Urinary bladder (tissue), 4 donors: ENCODE results near the gene VSIG10L. TPM values are rescaled to one million over a fixed set of nuclear protein-coding genes. Genes with fewer than 3 reads are reported as not detected.

ENCODE experiments used
- DNase-seq: peaks from one replicate; pipeline ENCODE4 v3.0.0-alpha.2; 2015; ENCODE audit errors: extremely low spot score
- H3K27ac ChIP-seq: one replicate; pipeline ENCODE4 v1.5.1; 2013; ENCODE audit warnings: low read depth, mild to moderate bottlenecking, moderate library complexity
- H3K36me3 ChIP-seq: one replicate; pipeline ENCODE4 v1.6.1; 2013; ENCODE audit warnings: mild to moderate bottlenecking, moderate library complexity; ENCODE audit not compliant: insufficient read depth
- H3K4me1 ChIP-seq: one replicate; pipeline ENCODE4 v1.6.1; 2013; ENCODE audit warnings: mild to moderate bottlenecking, moderate library complexity; ENCODE audit not compliant: insufficient read depth
- H3K4me3 ChIP-seq: one replicate; pipeline ENCODE4 v1.5.1; 2013; ENCODE audit warnings: low read depth, low read length
- WGBS: extraction: QIAGEN DNeasy Blood & Tissue Kit; methylation state at CpG from one replicate; pipeline ENCODE4 v1.1.7; 2013; 5-methylcytosine and 5-hydroxymethylcytosine counted together
- polyA plus RNA-seq: library from polyadenylated mRNA; stranded (reverse); fragments of 200-250 nt; gene quantifications from one replicate; pipeline ENCODE4 v1.2.3, GENCODE V29; 2013
- total RNA-seq: library from RNA; depleted of rRNA; stranded (reverse); fragments of >200 nt; gene quantifications from one replicate; pipeline ENCODE4 v1.2.3, GENCODE V29; 2014
- donor health status: healthy with polysubstance abuse.
- donor health status: healthy.

Gene VSIG10L
- 0.74 TPM for total RNA-seq
- 3.7 TPM for polyA plus RNA-seq

GRCh38 chr19:51341976-51342580, at the start of gene VSIG10L:
VSIG10L (minus strand) TSS chr19:51342139; CDS start chr19:51342124, 15 bp downstream.
- DNase-seq: no peak
- WGBS: 40% methylated on average over 3 of the region's 3 CpGs
- H3K4me1 ChIP-seq: no peaks in the 10 kb centered on the region
- no peak within 1 kb of the TSS for H3K4me3 ChIP-seq
- H3K27ac ChIP-seq: no peak within 1 kb of the TSS
- H3K36me3 ChIP-seq: peaks cover 3% of the 10 kb centered on the region

- Histone ChIP-seq H3K4me1 (no peaks in the 10 kb centered on the region), H3K36me3 (no peaks in the 10 kb centered on the region), H3K27ac (no peak overlapping the region), H3K4me3 (no peak overlapping the region)
- 70% methylated on average over 8 of the region's 8 CpGs for WGBS
- no peak for DNase-seq
Measured at GRCh38 chr19:51391073-51391611, 49.2 kb upstream of the VSIG10L start.

- WGBS: 83% methylated on average over 14 of the region's 14 CpGs
- Histone ChIP-seq H3K36me3 (no peaks in the 10 kb centered on the region), H3K4me3 (no peak overlapping the region), H3K27ac (no peak overlapping the region), H3K4me1 (no peaks in the 10 kb centered on the region)
- no peak for DNase-seq
Measured at GRCh38 chr19:51389143-51389542, 47.2 kb upstream of the VSIG10L start.

GRCh38 chr19:51387924-51388389, 46.0 kb upstream of the VSIG10L start, which contains the start of gene LIM2:
LIM2 (minus strand) TSS chr19:51387974; CDS start chr19:51387443, 531 bp downstream.
- Histone ChIP-seq H3K27ac (no peak within 1 kb of the TSS), H3K4me1 (no peaks in the 10 kb centered on the region), H3K4me3 (no peak within 1 kb of the TSS), H3K36me3 (no peaks in the 10 kb centered on the region)
- WGBS: 68% methylated on average over 15 of the region's 15 CpGs
- no peak for DNase-seq

GRCh38 chr19:51386882-51387520, 45.1 kb upstream of the VSIG10L start:
- no peaks in the 10 kb centered on the region for H3K36me3 ChIP-seq
- H3K27ac ChIP-seq: no peak overlapping the region
- H3K4me3 ChIP-seq: no peak overlapping the region
- H3K4me1 ChIP-seq: no peaks in the 10 kb centered on the region
- DNase-seq: no peak
- WGBS: 87% methylated on average over 14 of the region's 14 CpGs

GRCh38 chr19:51382004-51382403, 40.1 kb upstream of the VSIG10L start:
- 98% methylated on average over 4 of the region's 4 CpGs for WGBS

GRCh38 chr19:51380379-51380778, 38.4 kb upstream of the VSIG10L start:
- H3K4me1 ChIP-seq: no peaks in the 10 kb centered on the region
- H3K36me3 ChIP-seq: no peaks in the 10 kb centered on the region
- no peak for DNase-seq
- WGBS: 92% methylated on average over 9 of the region's 9 CpGs
- H3K4me3 ChIP-seq: no peak overlapping the region
- no peak overlapping the region for H3K27ac ChIP-seq

More at GRCh38 chr19:51382004-51382403, 40.1 kb upstream of the VSIG10L start:
- no peak for DNase-seq
- H3K4me1 ChIP-seq: no peaks in the 10 kb centered on the region
- no peak overlapping the region for H3K27ac ChIP-seq
- H3K36me3 ChIP-seq: no peaks in the 10 kb centered on the region
- H3K4me3 ChIP-seq: no peak overlapping the region

- WGBS: 74% methylated on average over 2 of the region's 2 CpGs
- Histone ChIP-seq H3K4me3 (no peak overlapping the region), H3K4me1 (no peaks in the 10 kb centered on the region), H3K27ac (no peak overlapping the region), H3K36me3 (no peaks in the 10 kb centered on the region)
- DNase-seq: no peak
Measured at GRCh38 chr19:51377422-51377821, 35.5 kb upstream of the VSIG10L start.

- no peak for DNase-seq
- Histone ChIP-seq H3K36me3 (no peaks in the 10 kb centered on the region), H3K4me1 (no peaks in the 10 kb centered on the region), H3K27ac (no peak overlapping the region), H3K4me3 (no peak overlapping the region)
- 70% methylated on average over 11 of the region's 11 CpGs for WGBS
Measured at GRCh38 chr19:51375504-51376221, 33.7 kb upstream of the VSIG10L start.

- Histone ChIP-seq H3K4me3 (no peak within 1 kb of the TSS), H3K4me1 (no peaks in the 10 kb centered on the region), H3K27ac (no peak within 1 kb of the TSS), H3K36me3 (no peaks in the 10 kb centered on the region)
- 43% methylated on average over 9 of the region's 9 CpGs for WGBS
- DNase-seq: no peak
Measured at GRCh38 chr19:51372649-51373504, 30.9 kb upstream of the VSIG10L start, which contains the start of gene NKG7. NKG7 (minus strand) TSS chr19:51372654; CDS start chr19:51372535, 119 bp downstream.

- DNase-seq: no peak
- Histone ChIP-seq H3K36me3 (no peaks in the 10 kb centered on the region), H3K27ac (no peak overlapping the region), H3K4me1 (no peaks in the 10 kb centered on the region), H3K4me3 (no peak overlapping the region)
- 84% methylated on average over 18 of the region's 18 CpGs for WGBS
Measured at GRCh38 chr19:51372021-51372648, 30.2 kb upstream of the VSIG10L start.

- DNase-seq: no peak
- 79% methylated on average over 8 of the region's 8 CpGs for WGBS
- H3K27ac ChIP-seq: no peak overlapping the region
- no peak overlapping the region for H3K4me3 ChIP-seq
- no peaks in the 10 kb centered on the region for H3K4me1 ChIP-seq
- no peaks in the 10 kb centered on the region for H3K36me3 ChIP-seq
Measured at GRCh38 chr19:51371186-51371690, 29.3 kb upstream of the VSIG10L start.
